ENCODE results near the gene CLCA1. TPM values are rescaled to one million over a fixed set of nuclear protein-coding genes. Genes with fewer than 3 reads are reported as not detected.

CLCA1 gene
- total RNA-seq, 4 donors from 2014 or later = not detected

GRCh38 chr1:86455073-86455472, 13.7 kb upstream of the CLCA1 start:
- Histone ChIP-seq H3K27me3 (no peaks in the 10 kb centered on the region), H3K9me3 (no peaks in the 10 kb centered on the region), H3K36me3 (peaks cover 0 to 66% (median 0%) of the 10 kb centered on the region in 3 donors), H3K4me3 (no peak overlapping the region), H3K4me1 (no peaks in the 10 kb centered on the region), H3K27ac (no peak overlapping the region)
- DNase-seq = no peak
- TF ChIP-seq, protein P1, sequence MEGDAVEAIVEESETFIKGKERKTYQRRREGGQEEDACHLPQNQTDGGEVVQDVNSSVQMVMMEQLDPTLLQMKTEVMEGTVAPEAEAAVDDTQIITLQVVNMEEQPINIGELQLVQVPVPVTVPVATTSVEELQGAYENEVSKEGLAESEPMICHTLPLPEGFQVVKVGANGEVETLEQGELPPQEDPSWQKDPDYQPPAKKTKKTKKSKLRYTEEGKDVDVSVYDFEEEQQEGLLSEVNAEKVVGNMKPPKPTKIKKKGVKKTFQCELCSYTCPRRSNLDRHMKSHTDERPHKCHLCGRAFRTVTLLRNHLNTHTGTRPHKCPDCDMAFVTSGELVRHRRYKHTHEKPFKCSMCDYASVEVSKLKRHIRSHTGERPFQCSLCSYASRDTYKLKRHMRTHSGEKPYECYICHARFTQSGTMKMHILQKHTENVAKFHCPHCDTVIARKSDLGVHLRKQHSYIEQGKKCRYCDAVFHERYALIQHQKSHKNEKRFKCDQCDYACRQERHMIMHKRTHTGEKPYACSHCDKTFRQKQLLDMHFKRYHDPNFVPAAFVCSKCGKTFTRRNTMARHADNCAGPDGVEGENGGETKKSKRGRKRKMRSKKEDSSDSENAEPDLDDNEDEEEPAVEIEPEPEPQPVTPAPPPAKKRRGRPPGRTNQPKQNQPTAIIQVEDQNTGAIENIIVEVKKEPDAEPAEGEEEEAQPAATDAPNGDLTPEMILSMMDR (IDR thresholded peaks at IDR 0.05) = no peak
- no peak for TF ChIP-seq POLR2A (IDR thresholded peaks at IDR 0.05)
- intact Hi-C loops (cut with DNase I) = no loop called here
- 70 to 82% methylated on average over 5 of the region's 5 CpGs for WGBS, 2 donors

GRCh38 chr1:86460998-86461397, 7.7 kb upstream of the CLCA1 start:
- TF ChIP-seq, protein P1 (IDR thresholded peaks at IDR 0.05) = no peak
- no peak for TF ChIP-seq POLR2A (IDR thresholded peaks at IDR 0.05)
- intact Hi-C loops (cut with DNase I) = no loop called here
- Histone ChIP-seq H3K36me3 (peaks cover 0 to 8% (median 0%) of the 10 kb centered on the region in 3 donors), H3K27ac (no peak overlapping the region), H3K9me3 (no peaks in the 10 kb centered on the region), H3K27me3 (no peaks in the 10 kb centered on the region), H3K4me1 (no peaks in the 10 kb centered on the region), H3K4me3 (no peak overlapping the region)
- DNase-seq = no peak
- WGBS, 2 donors = 23 to 30% methylated on average over 1 of the region's 1 CpG

DNA sequence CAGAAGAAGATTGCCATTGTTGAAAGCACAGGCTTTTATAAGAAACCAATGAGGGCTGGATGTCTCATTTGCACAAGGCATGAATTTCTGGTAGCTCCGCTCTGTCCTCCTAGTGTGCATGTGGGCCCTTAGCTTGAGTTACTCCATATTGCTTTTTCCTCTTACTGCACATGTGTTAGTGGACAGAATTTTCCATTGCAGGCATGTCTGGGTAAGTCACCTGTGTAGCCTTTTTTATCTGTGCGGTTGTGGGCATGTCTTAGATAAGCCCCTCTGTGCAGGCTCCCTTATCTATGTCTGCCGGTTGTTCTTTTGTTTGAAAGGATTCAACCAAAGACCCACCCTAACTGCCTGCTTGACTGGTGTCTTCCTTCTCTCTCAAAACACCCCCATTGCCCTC, 7.2 kb upstream of the CLCA1 start:
- no peak for DNase-seq
- no peaks in the 10 kb centered on the region for H3K4me1 ChIP-seq
- TF ChIP-seq POLR2A (IDR thresholded peaks at IDR 0.05) = no peak
- TF ChIP-seq, protein P1 (IDR thresholded peaks at IDR 0.05) = no peak
- no peak overlapping the region for H3K4me3 ChIP-seq
- no peak overlapping the region for H3K27ac ChIP-seq
- intact Hi-C loops (cut with DNase I) = no loop called here
- no peaks in the 10 kb centered on the region for H3K9me3 ChIP-seq
- H3K27me3 ChIP-seq = no peaks in the 10 kb centered on the region
- WGBS, 2 donors = 77 to 87% methylated on average over 3 of the region's 3 CpGs
- peaks cover 0 to 3% (median 0%) of the 10 kb centered on the region in 3 donors for H3K36me3 ChIP-seq

DNA sequence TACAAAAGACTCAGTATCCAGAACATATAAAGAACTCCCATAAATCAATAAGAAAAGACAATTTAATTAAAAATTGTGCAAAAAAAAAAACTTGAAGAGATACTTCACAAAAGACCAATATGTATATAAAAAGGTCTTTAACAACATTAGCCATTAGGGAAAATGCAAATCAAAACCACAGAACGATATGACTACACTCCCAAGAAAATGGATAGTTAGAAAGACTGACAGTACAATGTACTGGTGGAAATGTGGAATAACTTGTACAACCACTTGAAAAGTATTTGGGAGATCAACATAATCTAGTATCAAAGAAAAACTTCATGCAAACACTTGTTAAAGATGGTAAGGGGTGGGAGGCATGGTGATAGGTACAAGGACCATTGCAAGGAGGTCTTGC, 3.9 kb upstream of the CLCA1 start:
- H3K4me1 ChIP-seq = no peaks in the 10 kb centered on the region
- no peak overlapping the region for H3K27ac ChIP-seq
- TF ChIP-seq, protein P1 (IDR thresholded peaks at IDR 0.05) = no peak
- TF ChIP-seq POLR2A (IDR thresholded peaks at IDR 0.05) = no peak
- 21 to 68% methylated on average over 1 of the region's 1 CpG for WGBS, 2 donors
- intact Hi-C loops (cut with DNase I) = no loop called here
- DNase-seq = no peak
- no peaks in the 10 kb centered on the region for H3K27me3 ChIP-seq
- H3K4me3 ChIP-seq = no peak overlapping the region
- no peaks in the 10 kb centered on the region for H3K36me3 ChIP-seq
- H3K9me3 ChIP-seq = no peaks in the 10 kb centered on the region

- H3K27ac ChIP-seq = no peak overlapping the region
- no peak for DNase-seq
- no peaks in the 10 kb centered on the region for H3K27me3 ChIP-seq
- TF ChIP-seq, protein P1 (IDR thresholded peaks at IDR 0.05) = no peak
- TF ChIP-seq POLR2A (IDR thresholded peaks at IDR 0.05) = no peak
- H3K4me1 ChIP-seq = no peaks in the 10 kb centered on the region
- intact Hi-C loops (cut with DNase I) = no loop called here
- H3K36me3 ChIP-seq = no peaks in the 10 kb centered on the region
- 76 to 79% methylated on average over 2 of the region's 2 CpGs for WGBS, 2 donors
- H3K9me3 ChIP-seq = no peaks in the 10 kb centered on the region
- H3K4me3 ChIP-seq = no peak overlapping the region
Observed at GRCh38 chr1:86466109-86466844, 2.5 kb upstream of the CLCA1 start.

Measured in esophagus squamous epithelium (tissue), 5 donors.